ENCODE data around the gene MYO9B.

Gene MYO9B

GRCh38 chr19:17061691-17062090, 13.9 kb upstream of the MYO9B start:
- DNase-seq (ENCODE audit: low read depth in 2 of 2), result no peak

- no peak for DNase-seq (ENCODE audit: low read depth in 2 of 2)
Measured at GRCh38 chr19:17063428-17063827, 12.1 kb upstream of the MYO9B start.

GRCh38 chr19:17069193-17069592, 6.4 kb upstream of the MYO9B start:
- DNase-seq (ENCODE audit: low read depth in 2 of 2), result no peak

- DNase-seq (ENCODE audit: low read depth in 2 of 2), result no peak
Measured at GRCh38 chr19:17070421-17070820, 5.2 kb upstream of the MYO9B start.

GRCh38 chr19:17070912-17071311, 4.7 kb upstream of the MYO9B start:
- no peak for DNase-seq (ENCODE audit: low read depth in 2 of 2)

- no peak for DNase-seq (ENCODE audit: low read depth in 2 of 2)
Measured at GRCh38 chr19:17073869-17074633, 1.5 kb upstream of the MYO9B start.

GRCh38 chr19:17074634-17075034, 943 bp upstream of the MYO9B start:
- no peak for DNase-seq (ENCODE audit: low read depth in 2 of 2)

GRCh38 chr19:17075864-17076542, 426 bp downstream of the MYO9B start:
- peak in 1 of 2 experiments; percentile 26 for DNase-seq (ENCODE audit: low read depth in 2 of 2)

- peak in 1 of 2 experiments; percentile 14 for DNase-seq (ENCODE audit: low read depth in 2 of 2)
Measured at GRCh38 chr19:17076543-17076991, 990 bp downstream of the MYO9B start.

- DNase-seq (ENCODE audit: low read depth in 2 of 2), result no peak
Measured at GRCh38 chr19:17077447-17078028, 2.0 kb downstream of the MYO9B start.

GRCh38 chr19:17078036-17078919, 2.7 kb downstream of the MYO9B start:
- no peak for DNase-seq (ENCODE audit: low read depth in 2 of 2)

GRCh38 chr19:17078920-17079709, 3.5 kb downstream of the MYO9B start:
- no peak for DNase-seq (ENCODE audit: low read depth in 2 of 2)

- DNase-seq (ENCODE audit: low read depth in 2 of 2), result peak; percentile 51 to 62
Measured at GRCh38 chr19:17079710-17080439, 4.3 kb downstream of the MYO9B start.

GRCh38 chr19:17080440-17080801, 4.8 kb downstream of the MYO9B start:
- DNase-seq (ENCODE audit: low read depth in 2 of 2), result no peak

- no peak for DNase-seq (ENCODE audit: low read depth in 2 of 2)
Measured at GRCh38 chr19:17081672-17082630, 6.4 kb downstream of the MYO9B start.

GRCh38 chr19:17086120-17086519, 10.5 kb downstream of the MYO9B start:
- no peak for DNase-seq (ENCODE audit: low read depth in 2 of 2)

GRCh38 chr19:17086834-17087233, 11.3 kb downstream of the MYO9B start:
- no peak for DNase-seq (ENCODE audit: low read depth in 2 of 2)

- no peak for DNase-seq (ENCODE audit: low read depth in 2 of 2)
Measured at GRCh38 chr19:17088552-17088951, 13.0 kb downstream of the MYO9B start.

- DNase-seq (ENCODE audit: low read depth in 2 of 2), result no peak
Measured at GRCh38 chr19:17090583-17090982, 15.0 kb downstream of the MYO9B start.
